HFFc6 (cell line): ENCODE results near the gene FSD1. TPM values are rescaled to one million over a fixed set of nuclear protein-coding genes. Genes with fewer than 3 reads are reported as not detected.

ENCODE experiments used
- DNase-seq: peaks from one replicate; pipeline ENCODE4 v3.0.0-alpha.2; 2018
- H3K27ac Mint-ChIP-seq: 2 replicates; pipeline ENCODE4 v1.8.0; 2020; ENCODE audit warnings: mild to moderate bottlenecking, mixed read lengths
- H3K27me3 Mint-ChIP-seq: 2 replicates; pipeline ENCODE4 v1.8.0; 2021; ENCODE audit warnings: mild to moderate bottlenecking, moderate library complexity, mixed read lengths; ENCODE audit not compliant: insufficient read depth
- H3K36me3 Mint-ChIP-seq: 2 replicates; pipeline ENCODE4 v1.8.0; 2021; ENCODE audit warnings: low read depth, mixed read lengths
- H3K4me1 Mint-ChIP-seq: 2 replicates; pipeline ENCODE4 v1.8.0; 2020; ENCODE audit warnings: low read depth, mixed read lengths
- H3K4me3 Mint-ChIP-seq: 2 replicates; pipeline ENCODE4 v1.8.0; 2020; ENCODE audit warnings: mild to moderate bottlenecking, moderate library complexity, mixed read lengths
- H3K9me3 Mint-ChIP-seq: 2 replicates; pipeline ENCODE4 v1.8.0; 2020; ENCODE audit warnings: mild to moderate bottlenecking, mixed read lengths
- total RNA-seq, 6 experiments: library from RNA; stranded (reverse); fragmentation: NEBNext Ultra II Directional; extraction: Animal tissue kit (Norgen Biotek cat#: 25700); gene quantifications; 2 replicates in 1 of 6; 3 replicates in 5 of 6; pipeline ENCODE4 v1.2.3, GENCODE V29; 2021
- TF ChIP-seq, protein P1 (sequence below): fragments of 200-600 bp; sonication (generic); IDR thresholded peaks from 2 replicates; pipeline ENCODE4 v1.5.0; 2021; ENCODE audit warnings: antibody characterized with exemption, mild to moderate bottlenecking

The FSD1 gene
- total RNA-seq, 6 experiments from 2014 or later = 9.2 to 15.2 (median 12.2) TPM

DNA sequence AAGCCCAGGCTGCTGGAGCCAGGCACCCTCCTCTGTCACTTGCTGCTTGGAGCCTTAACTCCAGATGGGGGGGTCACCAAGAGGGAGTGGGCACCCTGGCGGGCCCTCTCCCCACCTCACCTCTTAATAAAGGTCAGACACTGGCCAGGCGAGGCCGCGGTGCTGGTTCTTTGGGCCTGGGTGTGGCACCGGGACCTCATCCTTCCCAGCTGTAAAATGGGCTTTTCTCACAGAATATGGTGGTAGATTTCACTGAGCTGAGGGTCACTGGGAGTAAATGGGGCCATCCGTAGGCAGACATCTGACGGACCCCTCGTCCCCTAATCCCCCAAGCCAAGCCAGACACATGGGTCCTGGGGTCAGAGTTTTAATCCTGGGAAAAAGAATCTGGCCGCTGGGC lies 19.3 kb downstream of the FSD1 start:
- Mint-ChIP-seq H3K27me3 (peaks cover 2% of the 10 kb centered on the region), H3K9me3 (peaks cover 30% of the 10 kb centered on the region), H3K4me3 (no peak overlapping the region), H3K27ac (no peak overlapping the region), H3K36me3 (peaks cover 16% of the 10 kb centered on the region), H3K4me1 (no peaks in the 10 kb centered on the region)
- TF ChIP-seq, protein P1, sequence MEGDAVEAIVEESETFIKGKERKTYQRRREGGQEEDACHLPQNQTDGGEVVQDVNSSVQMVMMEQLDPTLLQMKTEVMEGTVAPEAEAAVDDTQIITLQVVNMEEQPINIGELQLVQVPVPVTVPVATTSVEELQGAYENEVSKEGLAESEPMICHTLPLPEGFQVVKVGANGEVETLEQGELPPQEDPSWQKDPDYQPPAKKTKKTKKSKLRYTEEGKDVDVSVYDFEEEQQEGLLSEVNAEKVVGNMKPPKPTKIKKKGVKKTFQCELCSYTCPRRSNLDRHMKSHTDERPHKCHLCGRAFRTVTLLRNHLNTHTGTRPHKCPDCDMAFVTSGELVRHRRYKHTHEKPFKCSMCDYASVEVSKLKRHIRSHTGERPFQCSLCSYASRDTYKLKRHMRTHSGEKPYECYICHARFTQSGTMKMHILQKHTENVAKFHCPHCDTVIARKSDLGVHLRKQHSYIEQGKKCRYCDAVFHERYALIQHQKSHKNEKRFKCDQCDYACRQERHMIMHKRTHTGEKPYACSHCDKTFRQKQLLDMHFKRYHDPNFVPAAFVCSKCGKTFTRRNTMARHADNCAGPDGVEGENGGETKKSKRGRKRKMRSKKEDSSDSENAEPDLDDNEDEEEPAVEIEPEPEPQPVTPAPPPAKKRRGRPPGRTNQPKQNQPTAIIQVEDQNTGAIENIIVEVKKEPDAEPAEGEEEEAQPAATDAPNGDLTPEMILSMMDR = no peak
- no peak for DNase-seq

DNA sequence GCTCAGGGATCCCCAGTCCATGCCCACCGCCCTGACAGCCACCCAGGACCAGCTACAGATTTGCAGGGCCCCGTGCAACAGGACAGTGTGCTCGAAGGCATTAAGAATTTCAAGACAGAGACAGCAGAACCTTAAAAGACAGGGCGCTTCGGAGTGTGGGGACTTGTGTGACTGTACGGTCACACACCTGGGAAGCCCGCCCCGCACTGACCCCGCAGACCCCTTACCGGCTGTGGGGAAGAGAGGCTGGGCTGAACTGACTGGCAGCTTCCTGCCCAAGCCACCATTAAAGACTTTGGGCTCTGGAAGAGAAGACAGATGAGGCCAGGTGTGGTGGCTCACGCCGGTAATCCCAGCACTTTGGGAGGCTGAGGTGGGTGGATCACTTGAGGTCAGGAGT lies 19.8 kb downstream of the FSD1 start:
- Mint-ChIP-seq H3K27ac (no peak overlapping the region), H3K36me3 (peaks cover 11% of the 10 kb centered on the region), H3K27me3 (peaks cover 2% of the 10 kb centered on the region), H3K4me3 (no peak overlapping the region), H3K4me1 (no peaks in the 10 kb centered on the region), H3K9me3 (peaks cover 28% of the 10 kb centered on the region)
- no peak for DNase-seq
- TF ChIP-seq, protein P1 = no peak

DNA sequence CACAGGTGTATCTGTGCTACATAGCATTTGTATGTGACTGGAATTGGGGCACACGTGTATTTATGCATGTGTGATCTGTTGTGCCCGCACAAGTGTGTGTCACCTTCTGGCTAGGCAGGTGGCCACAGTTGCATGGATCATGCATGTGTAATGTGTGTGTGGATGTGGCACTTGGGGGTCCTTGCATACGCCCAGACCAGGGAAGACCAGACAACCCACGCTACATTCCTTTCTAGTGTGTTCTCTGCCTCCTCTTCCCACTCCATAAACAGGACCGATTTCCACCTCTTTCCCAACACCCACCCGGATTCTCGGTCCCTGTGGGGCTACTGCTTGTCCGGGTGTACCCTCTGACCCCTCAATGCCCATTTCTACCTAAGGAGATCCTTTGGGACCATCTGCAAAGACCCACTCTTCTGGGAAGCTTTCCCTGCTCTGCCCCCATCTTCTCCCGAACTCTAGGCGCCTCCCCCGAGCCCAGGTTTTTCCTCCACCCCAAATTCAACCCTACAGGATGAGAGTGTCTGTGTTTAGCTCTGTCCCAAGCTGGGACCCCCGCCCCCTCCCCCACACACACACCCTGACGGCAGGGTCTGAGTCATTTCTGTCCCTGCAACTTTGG lies 21.9 kb downstream of the FSD1 start:
- Mint-ChIP-seq H3K9me3 (peaks cover 10% of the 10 kb centered on the region), H3K36me3 (no peaks in the 10 kb centered on the region), H3K27ac (no peak overlapping the region), H3K27me3 (peaks cover 4% of the 10 kb centered on the region), H3K4me3 (no peak overlapping the region), H3K4me1 (no peaks in the 10 kb centered on the region)
- TF ChIP-seq, protein P1 = no peak
- no peak for DNase-seq

DNA sequence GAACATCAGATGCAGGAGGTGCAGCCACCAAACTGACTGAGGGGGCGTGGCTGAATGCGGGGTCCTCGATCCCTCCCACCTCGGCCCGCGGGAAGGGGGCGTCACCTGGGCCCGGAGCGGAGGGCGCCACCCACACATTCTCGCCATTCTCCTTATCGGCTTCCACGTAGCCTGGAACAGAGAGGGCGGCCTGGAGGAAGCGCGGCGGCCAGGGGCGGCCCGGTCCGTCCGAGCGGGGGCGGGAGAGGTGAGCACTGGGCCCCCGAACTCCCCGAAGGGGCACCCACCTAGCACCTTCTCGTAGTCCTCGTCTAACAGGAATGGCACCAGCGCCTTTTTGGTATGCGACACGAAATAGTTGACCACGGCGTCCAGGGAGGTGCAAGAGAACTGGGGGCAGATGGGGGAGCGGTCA lies 22.4 kb downstream of the FSD1 start:
- DNase-seq = no peak
- H3K27me3 Mint-ChIP-seq = peaks cover 4% of the 10 kb centered on the region
- TF ChIP-seq, protein P1 = no peak
- H3K27ac Mint-ChIP-seq = no peak overlapping the region
- H3K4me1 Mint-ChIP-seq = no peaks in the 10 kb centered on the region
- H3K4me3 Mint-ChIP-seq = no peak overlapping the region; the same call in 1 of the 2 replicates
- H3K36me3 Mint-ChIP-seq = no peaks in the 10 kb centered on the region
- H3K9me3 Mint-ChIP-seq = peaks cover 5% of the 10 kb centered on the region; the same call in 1 of the 2 replicates

DNA sequence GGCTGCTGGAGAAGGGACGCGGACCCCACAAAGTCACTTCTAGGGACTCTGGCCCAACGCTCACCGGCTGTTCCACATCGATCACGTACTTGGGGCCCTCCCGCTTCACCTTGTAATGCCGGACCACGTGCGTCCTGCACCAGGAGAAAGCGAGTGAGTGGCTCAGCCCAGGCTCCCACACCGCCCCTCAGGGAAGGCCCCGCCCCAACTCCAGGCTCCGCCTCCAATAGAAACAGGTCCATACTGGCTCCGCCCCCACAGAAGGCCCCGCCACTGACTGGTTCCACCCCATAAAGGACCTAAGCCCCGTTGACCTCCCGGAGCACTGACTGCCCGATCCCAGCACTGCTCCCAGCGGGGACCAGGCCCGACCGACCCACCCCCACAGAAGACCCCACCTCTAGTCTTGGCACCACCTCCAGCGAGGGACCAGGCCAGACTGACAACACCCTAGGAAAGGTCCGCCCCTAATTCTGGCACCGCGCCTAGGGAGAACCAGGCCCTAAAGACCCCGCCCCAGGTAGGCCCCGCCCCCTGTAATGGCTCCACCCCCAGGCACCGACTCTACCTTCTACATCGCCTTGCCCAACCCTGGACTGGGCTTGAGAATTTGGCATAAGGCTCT lies 23.0 kb downstream of the FSD1 start:
- Mint-ChIP-seq H3K9me3 (no peaks in the 10 kb centered on the region), H3K4me3 (peak overlapping the region; percentile 47; the same call in 1 of the 2 replicates), H3K27me3 (peaks cover 4% of the 10 kb centered on the region), H3K36me3 (no peaks in the 10 kb centered on the region), H3K4me1 (no peaks in the 10 kb centered on the region), H3K27ac (no peak overlapping the region)
- TF ChIP-seq, protein P1 = no peak
- no peak for DNase-seq
